ENCODE results near the gene MYRIP. TPM values are rescaled to one million over a fixed set of nuclear protein-coding genes. Genes with fewer than 3 reads are reported as not detected.

Gene MYRIP
- total RNA-seq, 4 donors from 2014 or later, result 2.4 to 9.8 (median 4.4) TPM

- no peak for TF ChIP-seq CTCF (IDR thresholded peaks at IDR 0.05; ENCODE audit: low read depth)
Observed at GRCh38 chr3:39843440-39843839, 34.0 kb downstream of the MYRIP start.

GRCh38 chr3:39848365-39848764, 39.0 kb downstream of the MYRIP start:
- no peak for TF ChIP-seq CTCF (IDR thresholded peaks at IDR 0.05; ENCODE audit: low read depth)

DNA sequence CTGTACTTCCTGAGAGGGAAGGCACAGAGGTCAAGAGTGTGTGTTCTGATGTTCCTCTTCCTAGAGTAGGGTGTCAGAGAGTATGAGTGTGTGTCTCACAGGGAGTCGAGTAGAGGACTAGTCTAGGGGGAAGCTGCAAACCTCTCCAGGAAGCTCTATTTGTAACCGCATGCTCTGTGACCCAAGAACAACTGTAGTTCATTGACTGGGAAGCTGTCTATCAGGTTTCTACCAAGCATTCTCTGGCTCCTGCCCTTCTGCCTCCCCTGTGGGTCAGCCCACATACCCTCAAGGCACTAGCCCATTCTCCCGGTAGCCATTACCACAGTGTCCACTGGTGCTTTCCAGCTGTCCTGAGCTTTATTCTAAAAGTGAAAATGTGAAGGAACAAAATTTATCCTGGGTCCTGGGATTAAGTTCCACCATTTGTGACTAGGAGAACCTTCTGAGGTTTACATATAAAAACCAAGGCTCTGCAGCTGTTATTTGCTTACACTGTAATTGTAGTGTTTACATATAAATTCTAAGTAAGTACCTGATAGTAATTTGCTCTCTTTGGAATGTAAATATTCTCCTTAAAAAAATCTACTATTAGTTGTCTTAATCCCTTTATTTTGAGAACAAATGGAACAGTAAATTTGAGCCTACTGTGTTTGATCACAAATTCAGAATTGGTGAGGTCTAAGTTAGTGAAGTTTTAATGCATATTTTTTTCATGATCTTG, 40.7 kb downstream of the MYRIP start:
- no peak for TF ChIP-seq CTCF (IDR thresholded peaks at IDR 0.05; ENCODE audit: low read depth)

DNA sequence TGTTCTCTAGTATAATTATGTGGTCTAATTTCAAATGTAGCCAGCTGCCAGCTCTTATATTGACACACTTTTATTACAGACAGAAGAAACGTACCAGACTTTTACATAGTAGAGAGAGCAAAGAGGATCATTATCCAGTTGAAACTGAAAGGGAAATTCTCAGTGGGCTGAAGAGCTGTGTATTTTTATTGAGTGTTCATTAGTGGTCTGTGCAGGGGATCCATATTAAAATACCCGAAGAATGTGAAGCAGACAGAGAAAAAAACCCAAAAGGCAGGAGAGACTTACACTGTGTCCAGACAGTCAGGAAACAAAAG, 41.3 kb downstream of the MYRIP start:
- TF ChIP-seq CTCF (IDR thresholded peaks at IDR 0.05; ENCODE audit: low read depth), result no peak

- no peak for TF ChIP-seq CTCF (IDR thresholded peaks at IDR 0.05; ENCODE audit: low read depth)
Observed at GRCh38 chr3:39855517-39855916, 46.1 kb downstream of the MYRIP start.

DNA sequence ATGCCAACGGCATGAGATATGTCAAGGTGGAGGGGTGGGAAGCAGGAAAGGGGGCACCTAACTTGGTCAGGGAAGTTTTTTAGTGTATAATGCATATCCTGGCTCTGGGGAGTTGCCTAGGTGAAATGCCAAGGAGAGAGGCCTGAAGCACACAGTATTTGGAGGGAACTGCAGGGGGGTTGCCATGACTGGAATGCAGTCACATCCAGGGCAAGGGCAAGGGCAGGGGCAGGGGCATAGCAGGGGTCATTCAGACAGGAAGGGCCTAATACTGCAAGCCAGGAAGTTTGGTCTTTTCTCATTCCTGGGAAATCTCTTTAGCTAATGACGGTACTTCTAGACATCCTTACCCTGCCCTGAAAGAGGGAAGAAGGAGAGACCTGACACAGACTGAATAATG, 60.5 kb downstream of the MYRIP start:
- no peak for TF ChIP-seq CTCF (IDR thresholded peaks at IDR 0.05; ENCODE audit: low read depth)

DNA sequence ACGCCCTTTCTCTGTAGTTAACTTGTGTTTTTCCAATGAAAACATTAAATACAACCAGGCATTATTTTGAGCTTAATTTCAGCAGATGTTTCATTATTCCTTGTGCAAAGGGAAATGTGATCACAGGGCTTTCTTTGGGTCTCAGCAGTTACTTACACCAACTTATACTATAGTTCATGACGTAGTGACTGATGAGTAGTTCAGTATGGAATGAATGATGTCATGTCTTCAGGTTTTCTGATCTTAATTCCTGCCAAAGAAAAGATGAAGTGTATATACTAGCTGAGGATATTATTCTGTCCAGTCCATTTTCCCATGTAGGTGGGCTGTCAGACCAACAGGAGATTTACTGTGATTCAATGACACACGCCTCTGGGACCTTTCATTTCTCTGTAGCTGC, 61.3 kb downstream of the MYRIP start:
- no peak for TF ChIP-seq CTCF (IDR thresholded peaks at IDR 0.05; ENCODE audit: low read depth)
